Neural progenitor cell (in vitro differentiated cells): ENCODE measurements around the gene KCNB1.

Experiments used
- CTCF ChIP-seq: fragments of 200-600 bp; sonication (generic); IDR thresholded peaks from 2 replicates; pipeline ENCODE4 v1.5.1; 2017; ENCODE audit warnings: antibody characterized with exemption, mild to moderate bottlenecking
- EZH2 ChIP-seq: fragments of 200-600 bp; sonication (generic); IDR thresholded peaks from 2 replicates; pipeline ENCODE4 v1.6.1; 2017; ENCODE audit warnings: antibody characterized with exemption, mild to moderate bottlenecking, moderate library complexity
- EZH2phosphoT487 ChIP-seq: fragments of 200-600 bp; sonication (generic); IDR thresholded peaks from 2 replicates; pipeline ENCODE4 v1.6.1; 2017; ENCODE audit warnings: antibody characterized with exemption

DNA sequence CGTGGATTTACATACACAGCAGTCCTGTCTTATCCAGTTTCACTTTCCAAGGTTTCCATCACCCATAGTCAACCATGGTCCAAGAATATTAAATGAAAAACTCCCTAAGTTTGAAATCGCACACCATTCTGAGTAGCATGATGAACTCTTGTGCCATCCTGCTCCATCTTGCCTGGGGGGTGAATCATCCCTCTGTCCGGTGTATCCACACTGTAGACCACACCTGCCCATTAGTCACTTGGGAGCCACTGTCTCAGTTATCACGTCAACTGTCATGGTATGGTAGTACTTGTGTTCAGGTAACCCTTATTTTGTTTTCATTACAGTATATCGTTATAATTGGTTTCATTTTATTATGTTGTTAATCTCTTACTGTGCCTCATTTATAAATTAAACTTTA is 47.0 kb upstream of the KCNB1 start:
- TF ChIP-seq CTCF: no peak
- no peak for TF ChIP-seq EZH2
- TF ChIP-seq EZH2phosphoT487: no peak
